HG03064 (cell line): ENCODE results near the gene TFF2.

Experiments
- ATAC-seq: cut with Tn5 transposase; IDR thresholded peaks from one replicate; pipeline ENCODE4 v1.9.1; 2021; ENCODE audit warnings: low read depth; ENCODE audit not compliant: unreplicated experiment

The TFF2 gene

GRCh38 chr21:42348762-42349161 is 2.0 kb downstream of the TFF2 start:
- ATAC-seq, result no peak

- no peak for ATAC-seq
Measured at GRCh38 chr21:42347601-42348327, 3.0 kb downstream of the TFF2 start.

- no peak for ATAC-seq
Measured at GRCh38 chr21:42346866-42347600, 3.8 kb downstream of the TFF2 start.

GRCh38 chr21:42346441-42346840 is 4.4 kb downstream of the TFF2 start:
- no peak for ATAC-seq

GRCh38 chr21:42344631-42345030 is 6.2 kb downstream of the TFF2 start:
- no peak for ATAC-seq

GRCh38 chr21:42343963-42344510 is 6.8 kb downstream of the TFF2 start:
- no peak for ATAC-seq

GRCh38 chr21:42343556-42343955 is 7.2 kb downstream of the TFF2 start:
- no peak for ATAC-seq

- no peak for ATAC-seq
Measured at GRCh38 chr21:42343101-42343500, 7.7 kb downstream of the TFF2 start.

- ATAC-seq, result no peak
Measured at GRCh38 chr21:42341776-42342542, 8.8 kb downstream of the TFF2 start.

GRCh38 chr21:42340187-42341050 is 10.4 kb downstream of the TFF2 start:
- ATAC-seq, result no peak

- ATAC-seq, result no peak
Measured at GRCh38 chr21:42338729-42339715, 11.8 kb downstream of the TFF2 start.

GRCh38 chr21:42337830-42338728 is 12.7 kb downstream of the TFF2 start:
- no peak for ATAC-seq

- no peak for ATAC-seq
Measured at GRCh38 chr21:42337276-42337675, 13.5 kb downstream of the TFF2 start.

- ATAC-seq, result no peak
Measured at GRCh38 chr21:42336054-42336453, 14.7 kb downstream of the TFF2 start.

GRCh38 chr21:42332557-42333317 is 18.1 kb downstream of the TFF2 start:
- ATAC-seq, result no peak

GRCh38 chr21:42331660-42332059 is 19.1 kb downstream of the TFF2 start:
- no peak for ATAC-seq
